ENCODE results near the gene HS3ST6. TPM values are rescaled to one million over a fixed set of nuclear protein-coding genes. Genes with fewer than 3 reads are reported as not detected.
"Not testable (repeated sequence)": the region's sequence is repeated elsewhere in the genome, so short reads cannot be mapped to it uniquely, and the experiment has no call there.

Gene HS3ST6
- total and polyA plus RNA-seq, 4 donors, result 0.40 to 5.9 (median 1.4) TPM

DNA sequence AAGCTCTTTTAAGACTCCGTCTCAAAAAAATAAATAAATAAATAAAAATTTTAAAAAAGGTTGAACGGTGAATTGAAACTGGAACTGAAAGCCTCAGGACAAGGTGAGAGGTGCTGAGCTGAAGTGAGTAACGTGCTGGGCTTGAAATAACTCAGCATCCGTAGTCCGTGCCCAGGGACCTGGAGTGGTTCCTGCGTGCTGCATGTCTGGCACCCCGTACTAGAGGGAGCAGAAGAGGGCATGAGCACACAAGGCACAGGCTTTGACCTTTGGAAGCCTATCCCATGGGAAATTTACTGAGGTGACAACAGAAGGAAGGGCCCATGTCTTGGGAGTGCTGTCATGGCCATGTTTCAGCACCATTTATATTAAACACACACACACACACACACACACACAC, 41.7 kb downstream of the HS3ST6 start:
- Histone ChIP-seq H3K36me3 (ENCODE audit: control insufficient read depth in 4 of 4, insufficient read depth in 4 of 4, low read length in 4 of 4) (no peaks in the 10 kb centered on the region), H3K4me1 (ENCODE audit: control insufficient read depth in 5 of 5, insufficient read depth in 5 of 5, low read length in 5 of 5) (peaks cover 0 to 1% (median 0%) of the 10 kb centered on the region in 5 donors), H3K4me3 (no peak overlapping the region), H3K27me3 (ENCODE audit: control insufficient read depth in 3 of 3, insufficient read depth in 3 of 3, low read length in 2 of 3) (peaks cover 0 to 29% (median 20%) of the 10 kb centered on the region in 3 donors), H3K9me3 (ENCODE audit: control insufficient read depth in 4 of 4, insufficient read depth in 3 of 4, low read length in 3 of 4) (peaks cover 0 to 4% (median 0%) of the 10 kb centered on the region in 4 donors), H3K27ac (ENCODE audit: low read depth in 1 of 2, low read length in 1 of 2) (no peak overlapping the region), H3K9ac (ENCODE audit: insufficient read depth in 1 of 2, low read length in 2 of 2) (no peak overlapping the region)
- DNase-seq, result no peak
- ATAC-seq (ENCODE audit: insufficient read depth, low FRiP score), result no peak
- no peak for TF ChIP-seq CTCF (IDR thresholded peaks at IDR 0.05; ENCODE audit: control extremely low read depth, extremely low read depth)
- 69 to 90% methylated on average over 7 of the region's 7 CpGs for WGBS, 2 donors

DNA sequence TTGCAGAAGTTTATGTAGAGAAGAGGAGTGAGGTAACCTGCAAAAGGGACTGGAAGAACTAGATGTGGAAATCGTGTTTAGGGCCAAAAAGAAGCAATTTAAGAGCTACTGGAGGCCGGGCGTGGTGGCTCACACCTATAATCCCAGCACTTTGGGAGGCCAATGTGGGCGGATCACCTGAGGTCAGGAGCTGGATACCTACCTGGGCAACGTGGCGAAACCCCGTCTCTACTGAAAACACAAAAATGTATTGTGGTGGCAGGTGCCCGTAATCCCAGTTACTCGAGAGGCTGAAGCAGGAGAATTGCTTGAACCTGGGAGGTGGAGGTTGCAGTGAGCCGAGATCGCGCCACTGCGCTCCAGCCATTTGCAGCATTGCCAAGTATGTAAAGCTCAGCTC, 42.1 kb downstream of the HS3ST6 start:
- H3K27me3 ChIP-seq (ENCODE audit: control insufficient read depth in 3 of 3, insufficient read depth in 3 of 3, low read length in 2 of 3), result peaks cover 0 to 30% (median 20%) of the 10 kb centered on the region in 3 donors
- H3K9ac ChIP-seq (ENCODE audit: insufficient read depth in 1 of 2, low read length in 2 of 2); H3K9me3 ChIP-seq (ENCODE audit: control insufficient read depth in 4 of 4, insufficient read depth in 3 of 4, low read length in 3 of 4); DNase-seq; ATAC-seq (ENCODE audit: insufficient read depth, low FRiP score); H3K4me3 ChIP-seq; H3K4me1 ChIP-seq (ENCODE audit: control insufficient read depth in 5 of 5, insufficient read depth in 5 of 5, low read length in 5 of 5); H3K27ac ChIP-seq (ENCODE audit: low read depth in 1 of 2, low read length in 1 of 2); H3K36me3 ChIP-seq (ENCODE audit: control insufficient read depth in 4 of 4, insufficient read depth in 4 of 4, low read length in 4 of 4): not testable (repeated sequence)
- WGBS, 2 donors, result 85 to 87% methylated on average over 13 of the region's 13 CpGs

DNA sequence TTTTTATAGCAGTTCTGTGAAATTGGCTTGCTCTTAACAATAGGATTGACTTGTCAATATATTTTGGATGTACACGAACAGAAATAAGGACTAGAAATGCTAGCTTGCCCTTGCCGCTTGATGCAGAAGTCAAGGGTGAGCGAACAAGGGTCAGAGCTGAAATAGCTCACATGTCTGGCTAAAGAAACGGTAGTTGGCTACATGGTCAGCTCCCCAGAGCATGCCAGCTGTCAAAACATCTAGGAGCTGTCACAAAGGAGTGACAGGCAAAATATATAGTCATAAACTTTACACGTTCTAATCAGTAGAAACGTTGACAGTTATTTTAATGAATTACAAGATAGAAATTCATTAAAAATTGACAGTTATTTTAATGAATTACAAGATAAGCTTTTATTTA, 43.4 kb downstream of the HS3ST6 start:
- ATAC-seq (ENCODE audit: insufficient read depth, low FRiP score), result no peak
- Histone ChIP-seq H3K27me3 (ENCODE audit: control insufficient read depth in 3 of 3, insufficient read depth in 3 of 3, low read length in 2 of 3) (peaks cover 0 to 35% (median 20%) of the 10 kb centered on the region in 3 donors), H3K9me3 (ENCODE audit: control insufficient read depth in 4 of 4, insufficient read depth in 3 of 4, low read length in 3 of 4) (peaks cover 0 to 4% (median 0%) of the 10 kb centered on the region in 4 donors), H3K4me1 (ENCODE audit: control insufficient read depth in 5 of 5, insufficient read depth in 5 of 5, low read length in 5 of 5) (peaks cover 0 to 1% (median 0%) of the 10 kb centered on the region in 5 donors), H3K9ac (ENCODE audit: insufficient read depth in 1 of 2, low read length in 2 of 2) (no peak overlapping the region), H3K27ac (ENCODE audit: low read depth in 1 of 2, low read length in 1 of 2) (no peak overlapping the region), H3K4me3 (no peak overlapping the region), H3K36me3 (ENCODE audit: control insufficient read depth in 4 of 4, insufficient read depth in 4 of 4, low read length in 4 of 4) (no peaks in the 10 kb centered on the region)
- TF ChIP-seq CTCF (IDR thresholded peaks at IDR 0.05; ENCODE audit: control extremely low read depth, extremely low read depth), result no peak
- WGBS, 2 donors, result 56 to 60% methylated on average over 6 of the region's 6 CpGs
- DNase-seq, result no peak

- Histone ChIP-seq H3K36me3 (ENCODE audit: control insufficient read depth in 4 of 4, insufficient read depth in 4 of 4, low read length in 4 of 4) (no peaks in the 10 kb centered on the region), H3K4me3 (no peak within 1 kb of the TSS), H3K27me3 (ENCODE audit: control insufficient read depth in 3 of 3, insufficient read depth in 3 of 3, low read length in 2 of 3) (peaks cover 0 to 35% (median 15%) of the 10 kb centered on the region in 3 donors), H3K4me1 (ENCODE audit: control insufficient read depth in 5 of 5, insufficient read depth in 5 of 5, low read length in 5 of 5) (no peaks in the 10 kb centered on the region), H3K9ac (ENCODE audit: insufficient read depth in 1 of 2, low read length in 2 of 2) (no peak within 1 kb of the TSS), H3K9me3 (ENCODE audit: control insufficient read depth in 4 of 4, insufficient read depth in 3 of 4, low read length in 3 of 4) (peaks cover 0 to 4% (median 0%) of the 10 kb centered on the region in 4 donors), H3K27ac (ENCODE audit: low read depth in 1 of 2, low read length in 1 of 2) (no peak within 1 kb of the TSS)
- peak; percentile 69 for ATAC-seq (ENCODE audit: insufficient read depth, low FRiP score)
- no peak for TF ChIP-seq CTCF (IDR thresholded peaks at IDR 0.05; ENCODE audit: control extremely low read depth, extremely low read depth)
- WGBS, 2 donors, result 6 to 9% methylated on average over 58 to 68 of the region's 68 CpGs
- DNase-seq, result peak in 1 of 3 donors; percentile 15
These were observed 46.1 kb downstream of the HS3ST6 start, which contains the start of gene MEIOB for GRCh38 chr16:1871974-1872635. TSS of gene MEIOB (minus strand) at chr16:1872164. CDS start at chr16:1868175, 3,989 bp downstream.

Data from lung (tissue), 12 donors.